A673 (cell line): ENCODE results near the gene PTTG1IP. TPM values are rescaled to one million over a fixed set of nuclear protein-coding genes. Genes with fewer than 3 reads are reported as not detected.

Experiments
- BruUV-seq: library from RNA; stranded (reverse); fragments of 400-500 nt; replicated peaks from 2 replicates; lab custom pipeline; 2021; lab: Mats Ljungman, UMichigan
- CTCF ChIA-PET: fragments of 300-600 bp; sonication (Branson Sonifier 250); formaldehyde crosslinking; loops from one replicate; lab custom pipeline; 2022; ENCODE audit warnings: antibody characterized with exemption; lab: Charles Lee
- POLR2A ChIA-PET: fragments of 300-600 bp; sonication (Branson Sonifier 250); formaldehyde crosslinking; loops from one replicate; lab custom pipeline; 2022; ENCODE audit warnings: antibody characterized with exemption; ENCODE audit not compliant: low non-redundant PET; lab: Charles Lee
- DNase-seq: peaks from one replicate; pipeline ENCODE4 v3.0.0-alpha.2; 2015; ENCODE audit warnings: low spot score
- H3K27ac ChIP-seq: fragments of 200-600 bp; sonication (generic); 2 replicates; pipeline ENCODE4 v1.5.1; 2016; ENCODE audit warnings: mixed run types, low read depth, mild to moderate bottlenecking, mixed read lengths, antibody characterized with exemption, low read length; ENCODE audit not compliant: poor library complexity, severe bottlenecking
- H3K27me3 ChIP-seq: fragments of 200-600 bp; sonication (generic); replicated peaks from 2 replicates; pipeline ENCODE4 v1.6.1; 2017; ENCODE audit warnings: mixed run types, low read depth, mild to moderate bottlenecking, mixed read lengths, antibody characterized with exemption, low read length; ENCODE audit not compliant: insufficient read depth, poor library complexity
- H3K36me3 ChIP-seq: fragments of 200-600 bp; sonication (generic); 2 replicates; pipeline ENCODE4 v1.6.1; 2016; ENCODE audit warnings: mixed run types, mild to moderate bottlenecking, mixed read lengths, antibody characterized with exemption, low read length; ENCODE audit not compliant: insufficient read depth, poor library complexity, severe bottlenecking
- H3K4me1 ChIP-seq: fragments of 200-600 bp; sonication (generic); 2 replicates; pipeline ENCODE4 v1.6.1; 2017; ENCODE audit warnings: mixed run types, mild to moderate bottlenecking, mixed read lengths, antibody characterized with exemption, low read length; ENCODE audit not compliant: insufficient read depth, poor library complexity, severe bottlenecking
- H3K4me3 ChIP-seq: fragments of 200-600 bp; sonication (generic); 2 replicates; pipeline ENCODE4 v1.5.1; 2016; ENCODE audit warnings: low read depth, mixed run types, mild to moderate bottlenecking, mixed read lengths, low read length; ENCODE audit not compliant: poor library complexity, severe bottlenecking
- H3K9me3 ChIP-seq: fragments of 200-600 bp; sonication (generic); 2 replicates; pipeline ENCODE4 v1.6.1; 2016; ENCODE audit warnings: mixed run types, low read depth, mild to moderate bottlenecking, mixed read lengths, antibody characterized with exemption, low read length; ENCODE audit not compliant: poor library complexity, severe bottlenecking
- CTCF ChIP-seq: fragments of 300-800, 200-600 bp; sonication (generic); conservative IDR thresholded peaks from 2 replicates; pipeline ENCODE4 v1.5.1; 2017; ENCODE audit warnings: low read depth, mild to moderate bottlenecking, antibody characterized with exemption, low read length, moderate library complexity, mixed read lengths
- EZH2 ChIP-seq: fragments of 200-600 bp; sonication (generic); IDR thresholded peaks from 2 replicates; pipeline ENCODE4 v1.6.1; 2017; ENCODE audit warnings: borderline replicate concordance, low read depth, mild to moderate bottlenecking, mixed read lengths, antibody characterized with exemption, low read length; ENCODE audit not compliant: poor library complexity, severe bottlenecking
- intact Hi-C: fragments of 100-400 bp; cut with micrococcal nuclease; formaldehyde crosslinking; loops from one replicate; pipeline ENCODE4 v1.10.0; 2022; ENCODE audit not compliant: unreplicated experiment
- total RNA-seq: library from RNA; stranded (reverse); gene quantifications from 2 replicates; pipeline ENCODE4 v1.2.3, GENCODE V29; 2021

PTTG1IP gene
- total RNA-seq, 1 experiment from 2014 or later = 216 TPM

- intact Hi-C loops = no loop called here
- BruUV-seq = no TSS peak
- Histone ChIP-seq H3K27me3 (no peaks in the 10 kb centered on the region), H3K4me1 (peaks cover 48% of the 10 kb centered on the region), H3K9me3 (no peaks in the 10 kb centered on the region), H3K27ac (peak overlapping the region; percentile 44), H3K36me3 (no peaks in the 10 kb centered on the region), H3K4me3 (no peak overlapping the region)
- CTCF ChIA-PET = no interaction called here
- no peak for DNase-seq
- no peak for TF ChIP-seq CTCF
- no peak for TF ChIP-seq EZH2
- POLR2A ChIA-PET = no interaction called here
Observed at GRCh38 chr21:44918581-44919033, 45.1 kb upstream of the PTTG1IP start.

GRCh38 chr21:44918107-44918470 is 44.6 kb upstream of the PTTG1IP start:
- Histone ChIP-seq H3K36me3 (no peaks in the 10 kb centered on the region), H3K27me3 (no peaks in the 10 kb centered on the region), H3K4me3 (no peak overlapping the region), H3K27ac (peak overlapping the region; percentile 44), H3K9me3 (no peaks in the 10 kb centered on the region), H3K4me1 (peaks cover 43% of the 10 kb centered on the region)
- ChIA-PET POLR2A (no interaction called here), CTCF (no interaction called here)
- no peak for DNase-seq
- intact Hi-C loops = no loop called here
- TF ChIP-seq CTCF (no peak), EZH2 (no peak)
- BruUV-seq = no TSS peak

- intact Hi-C loops = no loop called here
- Histone ChIP-seq H3K27me3 (no peaks in the 10 kb centered on the region), H3K4me1 (peaks cover 38% of the 10 kb centered on the region), H3K9me3 (no peaks in the 10 kb centered on the region), H3K36me3 (no peaks in the 10 kb centered on the region), H3K27ac (peak overlapping the region; percentile 44), H3K4me3 (no peak overlapping the region)
- ChIA-PET POLR2A (no interaction called here), CTCF (no interaction called here)
- DNase-seq = no peak
- no TSS peak for BruUV-seq
- TF ChIP-seq CTCF (no peak), EZH2 (no peak)
Observed at GRCh38 chr21:44917446-44918106, 44.1 kb upstream of the PTTG1IP start.
